ENCODE measurements around the gene C9orf50.
"Not testable (repeated sequence)": the region's sequence is repeated elsewhere in the genome, so short reads cannot be mapped to it uniquely, and the experiment has no call there.

The C9orf50 gene
- 0 reads per million in 4 experiments for total RNA-seq

GRCh38 chr9:129620669-129621295 is at the start of gene C9orf50:
Gene C9orf50, minus strand, starts transcription at chr9:129621101. Its CDS starts 527 bp downstream, at chr9:129620574.
- DNase-seq: no peak

GRCh38 chr9:129669946-129670345 is 49.0 kb upstream of the C9orf50 start:
- no peak for DNase-seq

- no peak for DNase-seq
Observed at GRCh38 chr9:129669141-129669718, 48.3 kb upstream of the C9orf50 start.

GRCh38 chr9:129667850-129668249 is 46.9 kb upstream of the C9orf50 start:
- DNase-seq: no peak

- DNase-seq: no peak
Observed at GRCh38 chr9:129667378-129667777, 46.5 kb upstream of the C9orf50 start.

GRCh38 chr9:129666575-129666974 is 45.7 kb upstream of the C9orf50 start:
- no peak for DNase-seq

GRCh38 chr9:129665814-129666520 is 45.1 kb upstream of the C9orf50 start:
- no peak for DNase-seq

- no peak for DNase-seq
Observed at GRCh38 chr9:129665389-129665775, 44.5 kb upstream of the C9orf50 start, which contains the start of gene PRRX2. Gene PRRX2, plus strand, starts transcription at chr9:129665647. Its CDS starts 221 bp downstream, at chr9:129665868.

GRCh38 chr9:129664746-129665388 is 44.0 kb upstream of the C9orf50 start:
- DNase-seq: no peak

- DNase-seq: not testable (repeated sequence)
Observed at GRCh38 chr9:129662239-129662638, 41.3 kb upstream of the C9orf50 start.

- no peak for DNase-seq
Observed at GRCh38 chr9:129661029-129661428, 40.1 kb upstream of the C9orf50 start.

GRCh38 chr9:129656795-129657390 is 36.0 kb upstream of the C9orf50 start:
- DNase-seq: no peak

GRCh38 chr9:129655696-129656095 is 34.8 kb upstream of the C9orf50 start:
- no peak for DNase-seq

GRCh38 chr9:129655154-129655553 is 34.3 kb upstream of the C9orf50 start:
- no peak for DNase-seq

GRCh38 chr9:129654554-129655040 is 33.7 kb upstream of the C9orf50 start:
- DNase-seq: no peak

GRCh38 chr9:129653823-129654553 is 33.1 kb upstream of the C9orf50 start:
- no peak for DNase-seq

GRCh38 chr9:129650680-129651235 is 29.9 kb upstream of the C9orf50 start:
- DNase-seq: no peak

- DNase-seq: no peak
Observed at GRCh38 chr9:129649726-129650679, 29.1 kb upstream of the C9orf50 start.

- DNase-seq: no peak
Observed at GRCh38 chr9:129648764-129649115, 27.8 kb upstream of the C9orf50 start.

- DNase-seq: no peak
Observed at GRCh38 chr9:129648092-129648763, 27.3 kb upstream of the C9orf50 start.

All from effector CD8-positive, alpha-beta T cell (primary cell).